GM23338 (cell line): ENCODE data around the gene LMF2.

Source experiments
- EZH2 ChIP-seq: fragments of 200-600 bp; sonication (generic); IDR thresholded peaks from one replicate; pipeline ENCODE4 v1.8.0; 2017; ENCODE audit warnings: antibody characterized with exemption, mild to moderate bottlenecking, low read depth; ENCODE audit not compliant: unreplicated experiment
- EZH2phosphoT487 ChIP-seq: fragments of 200-600 bp; sonication (generic); IDR thresholded peaks from one replicate; pipeline ENCODE4 v1.8.1; 2018; ENCODE audit warnings: antibody characterized with exemption; ENCODE audit not compliant: unreplicated experiment
- JUNB ChIP-seq: IDR thresholded peaks from one replicate; pipeline ENCODE4 v1.6.1; 2016; ENCODE audit warnings: antibody characterized with exemption; ENCODE audit not compliant: unreplicated experiment
- POLR2AphosphoS5 ChIP-seq: IDR thresholded peaks from 2 replicates; pipeline ENCODE4 v1.6.1; 2016; ENCODE audit warnings: antibody characterized with exemption, low read depth
- ZNF331 ChIP-seq: fragments of 250-450 bp; sonication (Bioruptor Pico); IDR thresholded peaks from 2 replicates; pipeline ENCODE4 v1.5.0; 2020; ENCODE audit warnings: low read depth, mild to moderate bottlenecking, moderate library complexity
- TF ChIP-seq, protein P1 (sequence below), 2 experiments: fragments of 200-600 bp in 1 of 2; sonication (generic) in 1 of 2; conservative IDR thresholded peaks; 2 replicates each; pipeline versions ENCODE4 v1.5.1 to v1.6.1; 2016 to 2017; ENCODE audit warnings: antibody characterized with exemption in 2 of 2, low read depth in 2 of 2, mild to moderate bottlenecking in 2 of 2, moderate library complexity in 1 of 2
- TF ChIP-seq, protein P2 (sequence below): IDR thresholded peaks from one replicate; pipeline ENCODE4 v1.6.1; 2018; ENCODE audit warnings: antibody characterized with exemption; ENCODE audit not compliant: unreplicated experiment

DNA sequence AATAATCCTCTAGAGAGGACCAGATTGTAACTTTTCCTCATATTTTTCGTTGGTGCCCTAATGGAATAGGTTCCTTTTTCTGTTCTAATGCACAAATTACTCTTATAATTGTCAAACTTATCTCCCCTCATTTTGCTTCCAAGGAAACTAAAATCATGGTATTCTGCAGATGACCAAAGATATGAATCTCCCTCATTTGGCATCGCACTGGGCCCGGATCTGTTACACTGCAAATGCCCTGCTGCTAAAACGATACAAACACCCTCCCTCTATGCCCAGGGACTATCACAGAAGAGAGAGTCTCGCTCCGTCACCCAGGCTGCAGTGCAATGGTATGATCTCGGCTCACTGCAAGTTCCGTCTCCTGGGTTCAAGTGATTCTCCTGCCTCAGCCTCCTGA lies 45.8 kb upstream of the LMF2 start:
- TF ChIP-seq EZH2: no peak
- TF ChIP-seq, protein P1, sequence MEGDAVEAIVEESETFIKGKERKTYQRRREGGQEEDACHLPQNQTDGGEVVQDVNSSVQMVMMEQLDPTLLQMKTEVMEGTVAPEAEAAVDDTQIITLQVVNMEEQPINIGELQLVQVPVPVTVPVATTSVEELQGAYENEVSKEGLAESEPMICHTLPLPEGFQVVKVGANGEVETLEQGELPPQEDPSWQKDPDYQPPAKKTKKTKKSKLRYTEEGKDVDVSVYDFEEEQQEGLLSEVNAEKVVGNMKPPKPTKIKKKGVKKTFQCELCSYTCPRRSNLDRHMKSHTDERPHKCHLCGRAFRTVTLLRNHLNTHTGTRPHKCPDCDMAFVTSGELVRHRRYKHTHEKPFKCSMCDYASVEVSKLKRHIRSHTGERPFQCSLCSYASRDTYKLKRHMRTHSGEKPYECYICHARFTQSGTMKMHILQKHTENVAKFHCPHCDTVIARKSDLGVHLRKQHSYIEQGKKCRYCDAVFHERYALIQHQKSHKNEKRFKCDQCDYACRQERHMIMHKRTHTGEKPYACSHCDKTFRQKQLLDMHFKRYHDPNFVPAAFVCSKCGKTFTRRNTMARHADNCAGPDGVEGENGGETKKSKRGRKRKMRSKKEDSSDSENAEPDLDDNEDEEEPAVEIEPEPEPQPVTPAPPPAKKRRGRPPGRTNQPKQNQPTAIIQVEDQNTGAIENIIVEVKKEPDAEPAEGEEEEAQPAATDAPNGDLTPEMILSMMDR (conservative IDR thresholded peaks at IDR 0.05; ENCODE audit: low read depth in 2 of 2): no peak
- no peak for TF ChIP-seq ZNF331
- TF ChIP-seq EZH2phosphoT487: no peak
- no peak for TF ChIP-seq POLR2AphosphoS5
- TF ChIP-seq, protein P2, sequence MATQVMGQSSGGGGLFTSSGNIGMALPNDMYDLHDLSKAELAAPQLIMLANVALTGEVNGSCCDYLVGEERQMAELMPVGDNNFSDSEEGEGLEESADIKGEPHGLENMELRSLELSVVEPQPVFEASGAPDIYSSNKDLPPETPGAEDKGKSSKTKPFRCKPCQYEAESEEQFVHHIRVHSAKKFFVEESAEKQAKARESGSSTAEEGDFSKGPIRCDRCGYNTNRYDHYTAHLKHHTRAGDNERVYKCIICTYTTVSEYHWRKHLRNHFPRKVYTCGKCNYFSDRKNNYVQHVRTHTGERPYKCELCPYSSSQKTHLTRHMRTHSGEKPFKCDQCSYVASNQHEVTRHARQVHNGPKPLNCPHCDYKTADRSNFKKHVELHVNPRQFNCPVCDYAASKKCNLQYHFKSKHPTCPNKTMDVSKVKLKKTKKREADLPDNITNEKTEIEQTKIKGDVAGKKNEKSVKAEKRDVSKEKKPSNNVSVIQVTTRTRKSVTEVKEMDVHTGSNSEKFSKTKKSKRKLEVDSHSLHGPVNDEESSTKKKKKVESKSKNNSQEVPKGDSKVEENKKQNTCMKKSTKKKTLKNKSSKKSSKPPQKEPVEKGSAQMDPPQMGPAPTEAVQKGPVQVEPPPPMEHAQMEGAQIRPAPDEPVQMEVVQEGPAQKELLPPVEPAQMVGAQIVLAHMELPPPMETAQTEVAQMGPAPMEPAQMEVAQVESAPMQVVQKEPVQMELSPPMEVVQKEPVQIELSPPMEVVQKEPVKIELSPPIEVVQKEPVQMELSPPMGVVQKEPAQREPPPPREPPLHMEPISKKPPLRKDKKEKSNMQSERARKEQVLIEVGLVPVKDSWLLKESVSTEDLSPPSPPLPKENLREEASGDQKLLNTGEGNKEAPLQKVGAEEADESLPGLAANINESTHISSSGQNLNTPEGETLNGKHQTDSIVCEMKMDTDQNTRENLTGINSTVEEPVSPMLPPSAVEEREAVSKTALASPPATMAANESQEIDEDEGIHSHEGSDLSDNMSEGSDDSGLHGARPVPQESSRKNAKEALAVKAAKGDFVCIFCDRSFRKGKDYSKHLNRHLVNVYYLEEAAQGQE: no peak
- no peak for TF ChIP-seq JUNB
